ENCODE measurements around the gene NSL1. TPM values are rescaled to one million over a fixed set of nuclear protein-coding genes. Genes with fewer than 3 reads are reported as not detected.

The NSL1 gene
- total RNA-seq, 1 donor from 2014 or later: 33.0 TPM

DNA sequence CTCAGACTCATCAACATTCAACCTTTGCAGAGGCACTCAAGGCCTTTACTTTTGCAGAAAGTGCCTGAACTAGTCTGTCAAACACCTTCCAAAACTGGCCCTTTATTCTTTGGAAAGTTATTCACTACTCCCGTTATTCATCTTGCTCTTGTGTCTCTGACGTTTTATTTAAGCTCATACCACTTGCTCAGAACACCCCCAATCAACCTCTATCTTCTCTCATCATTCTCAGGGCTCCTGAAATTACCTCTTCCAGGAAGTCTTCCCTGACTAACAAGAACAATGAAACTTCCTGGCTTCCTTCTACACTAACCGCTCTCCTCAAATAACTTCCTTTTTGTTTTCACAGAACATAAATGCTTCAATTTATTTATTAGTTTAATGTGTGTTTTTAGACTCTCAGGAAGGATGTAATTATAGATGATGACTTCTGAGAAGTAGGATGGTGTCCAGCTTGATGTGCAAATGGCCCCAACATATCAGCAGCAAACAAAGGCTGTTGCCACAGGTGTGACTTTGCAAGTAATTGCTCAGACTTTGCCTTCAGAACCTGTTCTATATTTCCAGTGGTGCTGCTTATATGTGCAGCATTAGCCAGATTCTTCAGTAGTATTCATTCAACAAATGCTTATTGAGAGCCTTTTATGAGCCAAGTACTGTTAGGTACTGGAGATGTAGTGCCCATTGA is 69.2 kb downstream of the NSL1 start:
- H3K36me3 Mint-ChIP-seq (ENCODE audit: low read depth, unreplicated experiment): peaks cover 23% of the 10 kb centered on the region
- peaks cover 17% of the 10 kb centered on the region for H3K4me1 Mint-ChIP-seq (ENCODE audit: unreplicated experiment)
- H3K4me3 Mint-ChIP-seq (ENCODE audit: unreplicated experiment): no peak overlapping the region
- peaks cover 12% of the 10 kb centered on the region for H3K27me3 Mint-ChIP-seq (ENCODE audit: unreplicated experiment)
- peaks cover 10% of the 10 kb centered on the region for H3K9me3 Mint-ChIP-seq (ENCODE audit: unreplicated experiment)
- no peak overlapping the region for H3K27ac Mint-ChIP-seq (ENCODE audit: unreplicated experiment)
- TF ChIP-seq, protein P1, sequence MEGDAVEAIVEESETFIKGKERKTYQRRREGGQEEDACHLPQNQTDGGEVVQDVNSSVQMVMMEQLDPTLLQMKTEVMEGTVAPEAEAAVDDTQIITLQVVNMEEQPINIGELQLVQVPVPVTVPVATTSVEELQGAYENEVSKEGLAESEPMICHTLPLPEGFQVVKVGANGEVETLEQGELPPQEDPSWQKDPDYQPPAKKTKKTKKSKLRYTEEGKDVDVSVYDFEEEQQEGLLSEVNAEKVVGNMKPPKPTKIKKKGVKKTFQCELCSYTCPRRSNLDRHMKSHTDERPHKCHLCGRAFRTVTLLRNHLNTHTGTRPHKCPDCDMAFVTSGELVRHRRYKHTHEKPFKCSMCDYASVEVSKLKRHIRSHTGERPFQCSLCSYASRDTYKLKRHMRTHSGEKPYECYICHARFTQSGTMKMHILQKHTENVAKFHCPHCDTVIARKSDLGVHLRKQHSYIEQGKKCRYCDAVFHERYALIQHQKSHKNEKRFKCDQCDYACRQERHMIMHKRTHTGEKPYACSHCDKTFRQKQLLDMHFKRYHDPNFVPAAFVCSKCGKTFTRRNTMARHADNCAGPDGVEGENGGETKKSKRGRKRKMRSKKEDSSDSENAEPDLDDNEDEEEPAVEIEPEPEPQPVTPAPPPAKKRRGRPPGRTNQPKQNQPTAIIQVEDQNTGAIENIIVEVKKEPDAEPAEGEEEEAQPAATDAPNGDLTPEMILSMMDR (IDR thresholded peaks at IDR 0.05; ENCODE audit: unreplicated experiment): no peak
- DNase-seq (ENCODE audit: low spot score): no peak

DNA sequence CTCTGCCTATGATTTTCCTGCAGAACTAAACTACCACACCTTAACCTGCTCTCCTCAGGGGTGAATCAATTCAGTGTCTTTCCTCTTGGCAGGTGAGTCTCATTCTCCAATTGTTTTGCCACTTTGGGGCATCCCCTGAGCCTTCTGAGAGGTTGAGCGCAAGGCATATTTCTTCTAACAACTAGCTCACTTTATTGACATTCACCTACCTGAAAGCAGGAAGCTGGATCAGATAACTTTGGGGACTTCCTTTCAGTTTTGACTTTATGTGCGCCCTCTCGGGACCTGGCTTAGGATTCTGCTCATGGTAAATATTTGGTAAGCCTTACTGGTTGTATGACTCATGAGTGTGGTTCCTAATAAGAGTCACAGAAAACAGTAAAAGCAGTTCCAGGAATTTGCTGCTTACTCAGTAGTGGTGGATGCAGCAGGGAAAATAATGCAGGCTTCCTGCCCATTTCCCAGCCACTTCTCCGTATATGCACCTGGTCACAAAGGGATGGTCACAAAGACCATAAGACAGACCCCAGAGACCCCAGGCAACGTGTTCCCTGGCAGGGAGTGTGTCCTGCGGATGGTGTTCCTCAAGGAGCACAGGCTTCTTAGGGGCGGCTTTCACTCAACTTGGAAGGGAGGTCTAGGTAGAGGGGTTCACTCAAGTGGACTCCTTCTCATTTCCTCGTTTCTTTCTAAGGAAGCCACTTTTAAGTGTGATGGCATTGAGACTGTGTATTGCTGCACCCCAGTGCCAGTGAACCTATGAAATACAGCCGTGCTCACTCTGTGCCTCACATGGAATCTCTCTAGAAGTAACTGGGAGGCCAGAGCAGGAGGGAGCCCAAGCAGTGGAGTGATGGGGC is 70.0 kb downstream of the NSL1 start:
- TF ChIP-seq, protein P1 (IDR thresholded peaks at IDR 0.05; ENCODE audit: unreplicated experiment): no peak
- H3K36me3 Mint-ChIP-seq (ENCODE audit: low read depth, unreplicated experiment): peaks cover 19% of the 10 kb centered on the region
- H3K9me3 Mint-ChIP-seq (ENCODE audit: unreplicated experiment): peaks cover 10% of the 10 kb centered on the region
- peaks cover 17% of the 10 kb centered on the region for H3K4me1 Mint-ChIP-seq (ENCODE audit: unreplicated experiment)
- no peak overlapping the region for H3K27ac Mint-ChIP-seq (ENCODE audit: unreplicated experiment)
- H3K4me3 Mint-ChIP-seq (ENCODE audit: unreplicated experiment): no peak overlapping the region
- H3K27me3 Mint-ChIP-seq (ENCODE audit: unreplicated experiment): peaks cover 12% of the 10 kb centered on the region
- no peak for DNase-seq (ENCODE audit: low spot score)

DNA sequence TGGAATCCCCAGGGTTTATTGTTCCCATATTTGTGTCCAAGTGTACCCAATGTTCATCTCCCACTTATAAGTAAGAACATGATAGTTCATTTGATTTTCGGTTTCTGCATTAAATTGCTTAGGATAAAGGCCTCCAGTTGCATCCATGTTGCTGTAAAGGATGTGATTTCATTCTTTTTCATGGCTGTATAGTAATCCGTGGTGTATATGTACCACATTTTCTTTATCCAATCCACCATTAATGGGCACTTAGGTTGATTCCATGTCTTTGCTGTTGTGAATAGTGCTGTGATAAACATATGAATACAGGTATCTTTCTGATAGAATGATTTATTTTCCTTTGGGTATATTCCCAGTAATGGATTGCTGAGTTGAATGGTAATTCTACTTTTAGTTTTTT is 71.9 kb downstream of the NSL1 start:
- H3K9me3 Mint-ChIP-seq (ENCODE audit: unreplicated experiment): no peaks in the 10 kb centered on the region
- peaks cover 17% of the 10 kb centered on the region for H3K4me1 Mint-ChIP-seq (ENCODE audit: unreplicated experiment)
- no peak for DNase-seq (ENCODE audit: low spot score)
- no peak overlapping the region for H3K4me3 Mint-ChIP-seq (ENCODE audit: unreplicated experiment)
- no peak overlapping the region for H3K27ac Mint-ChIP-seq (ENCODE audit: unreplicated experiment)
- H3K36me3 Mint-ChIP-seq (ENCODE audit: low read depth, unreplicated experiment): peaks cover 7% of the 10 kb centered on the region
- H3K27me3 Mint-ChIP-seq (ENCODE audit: unreplicated experiment): peaks cover 4% of the 10 kb centered on the region
- TF ChIP-seq, protein P1 (IDR thresholded peaks at IDR 0.05; ENCODE audit: unreplicated experiment): no peak

DNA sequence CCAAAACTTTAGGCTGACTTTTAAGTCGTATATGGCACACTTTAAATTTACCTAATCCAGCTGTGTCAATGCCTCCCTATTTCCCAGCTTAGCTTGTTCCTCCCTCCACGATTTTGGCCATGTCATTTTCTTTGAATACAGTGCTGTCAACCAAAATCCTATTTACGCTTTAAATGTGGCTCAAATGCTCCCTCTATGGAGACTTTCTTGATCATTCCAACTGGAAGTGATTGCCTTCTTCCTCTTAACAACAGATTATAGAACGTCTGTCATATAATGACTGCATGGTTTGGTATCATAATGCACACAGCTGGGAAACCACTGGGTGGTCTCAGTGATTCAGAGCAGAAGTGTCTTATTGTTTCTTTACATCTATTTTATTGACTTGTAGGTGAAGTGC is 73.1 kb downstream of the NSL1 start:
- TF ChIP-seq, protein P1 (IDR thresholded peaks at IDR 0.05; ENCODE audit: unreplicated experiment): no peak
- no peak for DNase-seq (ENCODE audit: low spot score)
- Mint-ChIP-seq H3K27ac (ENCODE audit: unreplicated experiment) (no peak overlapping the region), H3K27me3 (ENCODE audit: unreplicated experiment) (no peaks in the 10 kb centered on the region), H3K36me3 (ENCODE audit: low read depth, unreplicated experiment) (peaks cover 3% of the 10 kb centered on the region), H3K9me3 (ENCODE audit: unreplicated experiment) (no peaks in the 10 kb centered on the region), H3K4me3 (ENCODE audit: unreplicated experiment) (no peak overlapping the region), H3K4me1 (ENCODE audit: unreplicated experiment) (peaks cover 17% of the 10 kb centered on the region)

DNA sequence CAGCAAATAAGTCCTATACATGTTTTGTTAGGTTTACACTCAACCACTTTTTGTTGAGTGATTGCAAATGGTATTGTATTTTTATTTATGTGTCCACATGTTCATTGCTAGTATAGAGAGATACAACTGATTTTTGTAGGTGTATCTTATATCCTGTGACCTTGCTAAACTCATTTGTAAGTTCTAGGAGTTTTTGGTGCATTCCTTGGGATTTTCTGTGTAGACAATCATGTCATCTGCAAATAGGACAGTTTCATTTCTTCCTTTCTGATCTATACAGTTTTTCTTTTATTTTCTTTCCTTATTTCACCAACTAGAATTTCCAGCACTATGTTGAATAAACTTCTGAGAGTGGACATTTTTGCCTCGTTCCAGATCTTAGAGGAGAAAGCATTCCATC is 75.4 kb downstream of the NSL1 start:
- H3K27me3 Mint-ChIP-seq (ENCODE audit: unreplicated experiment): no peaks in the 10 kb centered on the region
- DNase-seq (ENCODE audit: low spot score): no peak
- TF ChIP-seq, protein P1 (IDR thresholded peaks at IDR 0.05; ENCODE audit: unreplicated experiment): no peak
- no peaks in the 10 kb centered on the region for H3K9me3 Mint-ChIP-seq (ENCODE audit: unreplicated experiment)
- H3K36me3 Mint-ChIP-seq (ENCODE audit: low read depth, unreplicated experiment): no peaks in the 10 kb centered on the region
- no peak overlapping the region for H3K4me3 Mint-ChIP-seq (ENCODE audit: unreplicated experiment)
- peaks cover 2% of the 10 kb centered on the region for H3K4me1 Mint-ChIP-seq (ENCODE audit: unreplicated experiment)
- no peak overlapping the region for H3K27ac Mint-ChIP-seq (ENCODE audit: unreplicated experiment)
